GM19468 (cell line): Measurements from ENCODE around the gene DNAJB6.

ENCODE experiments used
- ATAC-seq: cut with Tn5 transposase; IDR thresholded peaks from one replicate; pipeline ENCODE4 v1.9.1; 2021; ENCODE audit warnings: mild to moderate bottlenecking, moderate library complexity, moderate number of reproducible peaks; ENCODE audit not compliant: unreplicated experiment; ENCODE audit errors: extremely low read depth

The DNAJB6 gene

GRCh38 chr7:157423886-157424565 lies 87.2 kb downstream of the DNAJB6 start:
- ATAC-seq = no peak

DNA sequence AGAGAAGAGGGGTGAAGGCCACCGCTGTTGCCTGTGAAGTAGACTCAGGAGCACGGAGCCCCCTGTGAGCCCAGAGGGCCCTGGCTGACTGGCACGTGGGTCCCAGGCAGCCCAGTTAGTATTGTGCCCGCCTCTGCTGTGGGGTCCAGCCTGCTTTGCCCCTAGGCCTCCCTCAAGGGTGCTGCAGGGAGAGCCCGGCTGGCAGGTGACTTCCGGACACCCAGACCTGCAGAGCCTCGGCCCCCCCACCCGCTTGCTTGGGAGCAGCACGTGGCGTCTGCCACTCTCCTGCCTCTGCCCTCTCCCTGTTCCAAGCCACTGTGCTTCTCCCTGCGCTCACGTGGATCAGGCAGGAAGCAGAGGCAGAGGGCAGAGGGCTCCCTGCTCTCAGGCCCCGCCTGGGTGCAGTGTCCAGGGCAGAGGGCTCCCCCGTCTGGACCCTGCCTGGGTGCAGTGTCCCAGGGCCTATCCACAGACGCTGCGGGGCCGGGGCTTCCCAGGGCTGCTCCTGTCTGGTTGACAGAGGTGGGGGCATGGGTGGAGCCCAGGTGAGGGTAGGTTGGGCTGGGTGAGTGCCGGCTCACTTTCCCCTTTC lies 88.4 kb downstream of the DNAJB6 start:
- ATAC-seq = no peak

DNA sequence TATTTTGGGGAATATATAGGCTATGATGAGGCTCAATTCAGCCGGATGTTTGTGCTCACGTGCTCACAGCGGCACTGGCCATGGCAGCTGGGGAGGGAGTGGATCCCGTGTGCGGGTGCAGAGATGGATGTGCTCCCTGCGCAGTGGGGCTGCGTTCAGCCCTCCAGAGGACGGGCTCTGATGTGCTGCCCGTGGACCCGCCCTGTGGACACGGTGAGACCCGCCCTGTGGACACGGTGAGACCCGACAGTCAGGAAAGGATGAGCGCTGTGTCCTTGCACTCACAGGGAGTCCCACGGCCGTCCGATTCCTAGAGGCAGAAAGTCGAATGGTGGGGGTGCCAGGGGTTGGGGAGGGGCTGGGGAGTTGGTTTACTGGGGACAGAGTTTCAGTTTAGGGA lies 89.0 kb downstream of the DNAJB6 start:
- no peak for ATAC-seq

GRCh38 chr7:157426463-157427301 lies 89.9 kb downstream of the DNAJB6 start:
- ATAC-seq = no peak

DNA sequence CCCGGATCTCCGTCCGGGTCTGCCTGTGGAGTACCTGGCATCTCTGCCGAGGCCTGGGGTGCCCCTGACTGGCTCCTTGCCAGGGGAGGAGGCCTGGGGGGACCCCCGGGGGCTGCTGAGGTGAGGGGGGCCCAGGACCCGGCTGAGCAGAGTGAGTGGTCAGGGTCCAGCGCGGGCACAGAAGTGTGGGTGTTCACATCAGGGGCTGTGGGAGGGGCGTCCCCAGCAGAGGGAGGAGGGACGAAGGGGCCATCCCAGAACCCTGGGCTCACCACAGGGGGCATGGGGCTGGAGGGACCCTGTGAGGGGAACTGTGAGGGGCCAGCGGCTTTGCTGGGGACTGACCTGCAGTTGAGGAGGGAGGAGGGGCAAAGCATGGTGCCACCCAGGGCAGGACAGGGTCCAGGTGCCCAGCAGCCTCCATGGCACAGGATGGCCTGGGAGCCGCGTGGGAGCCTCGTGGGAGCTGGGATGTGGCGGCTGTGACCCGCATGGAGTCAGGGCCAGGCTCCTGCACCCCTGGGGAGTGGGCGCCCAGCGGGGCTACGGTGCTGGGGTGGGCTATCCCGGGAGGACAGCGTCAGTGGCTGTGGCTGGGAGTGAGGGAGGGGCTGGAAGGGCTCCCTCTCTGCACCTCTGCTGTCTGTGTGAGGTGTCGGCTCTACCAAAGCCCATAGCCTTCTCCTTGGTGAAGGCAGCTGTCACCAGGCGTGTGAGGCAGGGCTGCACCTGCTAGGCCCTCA lies 91.2 kb downstream of the DNAJB6 start:
- ATAC-seq = no peak

DNA sequence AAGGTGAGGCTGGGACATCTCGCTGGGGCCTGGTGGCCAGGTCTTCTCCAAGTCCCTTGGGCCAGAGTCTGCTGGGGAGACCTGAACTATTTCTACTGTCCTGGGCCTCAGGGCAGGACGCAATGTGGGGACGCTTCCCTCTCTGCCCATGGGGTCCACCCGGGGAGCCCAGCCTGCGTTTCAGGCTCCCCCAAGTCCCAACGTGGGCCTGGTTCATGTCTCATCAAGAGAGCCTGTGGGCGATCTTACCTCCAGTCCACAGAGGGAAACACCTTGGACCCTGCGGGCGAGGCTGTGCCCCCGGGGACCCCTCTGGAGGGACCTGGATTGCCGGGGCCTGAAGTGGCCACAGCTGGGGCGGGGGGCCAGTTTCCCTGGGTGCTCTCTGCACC lies 91.7 kb downstream of the DNAJB6 start:
- ATAC-seq = no peak

DNA sequence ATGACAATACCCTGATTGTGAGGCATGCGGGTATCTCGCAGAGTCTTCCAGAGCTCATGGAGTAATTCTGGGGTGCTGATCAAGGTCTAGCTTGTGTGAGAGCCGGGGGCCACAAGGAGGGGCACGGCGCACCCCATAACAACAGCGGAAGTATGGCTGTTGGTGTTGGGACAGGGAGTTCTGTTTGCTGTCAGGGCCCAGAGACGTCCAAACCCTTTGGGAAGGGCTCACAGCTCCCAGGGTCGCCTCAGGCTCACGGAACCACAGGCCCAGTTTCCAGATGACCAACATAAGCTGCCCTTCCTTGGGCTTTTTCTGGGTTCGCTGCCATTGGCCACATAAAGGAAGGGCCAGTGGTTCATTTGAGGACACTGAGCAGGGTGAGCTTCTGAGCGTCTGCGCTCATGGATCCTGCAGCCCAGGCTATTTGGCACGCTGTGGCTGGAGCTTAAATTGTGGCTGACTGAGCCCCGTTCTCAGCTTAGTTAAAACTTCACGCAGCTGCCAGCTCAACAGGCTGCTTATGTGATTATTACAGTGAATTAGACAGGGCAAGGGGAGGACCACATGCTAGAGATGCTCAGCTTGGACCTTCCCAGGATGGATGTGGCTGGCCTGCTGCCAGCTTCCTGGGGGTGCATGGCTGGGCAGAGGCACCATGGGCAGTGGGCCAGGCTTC lies 92.3 kb downstream of the DNAJB6 start:
- ATAC-seq = no peak

- no peak for ATAC-seq
Measured at GRCh38 chr7:157429680-157430224, 92.9 kb downstream of the DNAJB6 start.

- no peak for ATAC-seq
Measured at GRCh38 chr7:157430721-157431120, 93.9 kb downstream of the DNAJB6 start.

DNA sequence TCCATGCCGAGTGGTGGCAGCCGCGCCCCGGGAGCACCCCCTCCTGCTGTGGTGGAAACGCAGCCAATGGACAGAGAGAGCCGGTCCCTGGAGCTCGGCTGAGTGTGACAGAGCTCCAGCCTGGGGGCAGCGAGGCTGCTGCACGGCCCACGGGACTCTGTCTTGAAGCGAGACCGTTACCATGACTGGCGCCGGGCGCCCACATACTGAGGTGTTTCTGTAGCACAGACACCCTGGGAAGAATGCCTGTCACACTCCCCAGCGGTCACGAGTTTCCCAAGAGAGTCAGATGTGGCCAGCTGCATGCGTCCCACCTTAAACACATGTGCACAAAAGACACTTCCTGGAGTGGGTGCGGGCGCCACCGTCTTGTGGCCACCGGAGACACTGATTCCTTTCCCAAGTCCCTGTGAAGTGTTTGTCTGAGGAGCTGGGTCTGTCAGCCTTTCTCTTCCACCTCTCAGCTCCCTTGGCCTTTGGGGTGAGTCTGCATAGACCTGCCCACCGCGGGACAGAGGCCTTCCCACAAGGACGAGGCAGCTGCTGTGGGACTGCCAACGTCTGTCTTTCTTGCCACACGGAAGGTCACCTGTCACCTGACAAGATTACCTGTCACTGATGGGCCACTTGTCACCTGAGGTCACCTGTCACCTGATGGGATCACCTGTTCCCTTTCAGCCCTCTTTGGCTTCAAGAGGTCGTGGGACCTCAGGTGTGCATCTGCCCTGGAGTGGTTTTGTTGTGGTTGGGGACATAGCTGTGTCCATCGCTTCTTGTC lies 94.6 kb downstream of the DNAJB6 start:
- no peak for ATAC-seq

DNA sequence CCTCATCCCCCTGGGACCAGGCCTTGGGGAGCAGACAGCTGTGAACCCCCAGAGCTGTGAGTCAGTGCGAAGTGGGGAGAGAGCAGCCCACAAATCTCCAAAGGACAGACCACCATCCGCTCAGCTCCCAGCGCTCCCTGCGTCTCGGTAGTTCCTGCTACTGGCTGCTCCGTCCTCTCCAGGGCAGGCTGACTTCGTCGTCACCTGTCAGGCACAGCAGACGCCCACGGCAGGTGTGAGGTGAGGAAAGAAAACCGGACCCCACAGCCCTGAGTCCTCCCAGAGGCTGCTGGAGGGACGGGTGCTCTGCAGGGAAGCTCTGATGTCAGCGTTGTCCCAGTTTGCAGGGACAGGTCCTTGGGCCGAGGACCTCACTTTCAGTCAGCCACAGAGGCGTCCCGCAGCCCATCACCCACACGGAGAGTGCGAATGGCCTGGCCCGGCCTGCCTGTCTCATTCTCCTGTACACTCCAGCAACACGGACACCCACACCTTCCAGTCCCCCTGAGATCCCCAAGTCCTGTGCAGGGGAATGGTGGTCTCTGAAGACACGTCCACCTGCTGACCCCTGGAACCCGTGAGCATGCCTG lies 95.2 kb downstream of the DNAJB6 start:
- no peak for ATAC-seq

- ATAC-seq = no peak
Measured at GRCh38 chr7:157432541-157432956, 95.7 kb downstream of the DNAJB6 start.

- ATAC-seq = no peak
Measured at GRCh38 chr7:157432957-157433576, 96.3 kb downstream of the DNAJB6 start.

- ATAC-seq = no peak
Measured at GRCh38 chr7:157433628-157434027, 96.8 kb downstream of the DNAJB6 start.

- no peak for ATAC-seq
Measured at GRCh38 chr7:157434231-157434630, 97.4 kb downstream of the DNAJB6 start.

- ATAC-seq = no peak
Measured at GRCh38 chr7:157434701-157435100, 97.9 kb downstream of the DNAJB6 start.

DNA sequence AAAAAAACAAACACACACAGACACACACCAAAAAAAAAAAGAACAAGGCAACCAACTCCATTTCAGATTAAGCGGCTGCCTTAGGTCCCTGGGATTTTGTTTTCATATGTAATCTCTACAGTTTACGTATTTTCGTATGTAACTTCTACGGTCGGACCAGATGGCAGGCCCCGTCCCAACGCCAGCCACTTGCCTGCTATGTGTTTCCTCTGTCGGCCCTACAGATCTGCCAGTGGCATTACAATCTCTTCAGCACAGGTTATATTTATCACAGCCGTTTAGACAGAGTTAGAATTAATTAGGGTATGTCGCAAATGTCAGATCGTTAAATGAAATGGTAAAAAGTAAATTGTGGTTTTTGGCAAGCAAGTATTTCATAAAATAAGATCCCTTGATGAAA lies 99.3 kb downstream of the DNAJB6 start:
- no peak for ATAC-seq

GRCh38 chr7:157436763-157437480 lies 100.1 kb downstream of the DNAJB6 start:
- no peak for ATAC-seq
